Astrocyte (in vitro differentiated cells and primary cell): ENCODE results near the gene ARL15. TPM values are rescaled to one million over a fixed set of nuclear protein-coding genes. Genes with fewer than 3 reads are reported as not detected.

Experiments
- DNase-seq: peaks from one replicate; pipeline ENCODE4 v3.0.0-alpha.2; 2010; ENCODE audit warnings: low read depth
- FAIRE-seq: peaks from 2 replicates; lab custom pipeline; 2011; peaks lifted over from hg19 to GRCh38; lab: Jason Lieb, UNC
- H2AFZ ChIP-seq: 2 replicates; pipeline ENCODE4 v1.6.0; 2012; ENCODE audit warnings: low read depth, low read length, inconsistent platforms
- H3K27ac ChIP-seq: 2 replicates; pipeline ENCODE4 v1.5.1; 2011; ENCODE audit warnings: low read depth, low read length, inconsistent platforms
- H3K27me3 ChIP-seq: 2 replicates; pipeline ENCODE4 v1.6.0; 2011; ENCODE audit warnings: low read length, inconsistent platforms; ENCODE audit not compliant: insufficient read depth
- H3K36me3 ChIP-seq: 2 replicates; pipeline ENCODE4 v1.5.1; 2011; ENCODE audit warnings: low read length, inconsistent platforms; ENCODE audit not compliant: insufficient read depth
- H3K4me1 ChIP-seq: 2 replicates; pipeline ENCODE4 v1.5.1; 2011; ENCODE audit warnings: low read length, inconsistent platforms; ENCODE audit not compliant: insufficient read depth
- H3K4me2 ChIP-seq: 2 replicates; pipeline ENCODE4 v1.6.0; 2012; ENCODE audit warnings: low read length, inconsistent platforms
- H3K4me3 ChIP-seq: 2 replicates; pipeline ENCODE4 v1.5.1; 2011; ENCODE audit warnings: low read depth, mild to moderate bottlenecking, low read length, inconsistent platforms; ENCODE audit not compliant: insufficient read depth
- H3K79me2 ChIP-seq: 2 replicates; pipeline ENCODE4 v1.6.0; 2012; ENCODE audit warnings: mild to moderate bottlenecking, low read length, inconsistent platforms; ENCODE audit not compliant: insufficient read depth
- H3K9ac ChIP-seq: 2 replicates; pipeline ENCODE4 v1.6.0; 2012; ENCODE audit warnings: mild to moderate bottlenecking, low read length, inconsistent platforms
- H3K9me3 ChIP-seq: 2 replicates; pipeline ENCODE4 v1.5.1; 2012; ENCODE audit warnings: low read depth, mild to moderate bottlenecking, low read length, inconsistent platforms; ENCODE audit not compliant: insufficient read depth
- H4K20me1 ChIP-seq: 2 replicates; pipeline ENCODE4 v1.6.0; 2012; ENCODE audit warnings: low read length, inconsistent platforms; ENCODE audit not compliant: insufficient read depth
- H3K27ac Mint-ChIP-seq: one replicate; pipeline ENCODE4 v1.8.0; 2021; ENCODE audit warnings: mild to moderate bottlenecking, mixed read lengths; ENCODE audit not compliant: unreplicated experiment
- H3K27me3 Mint-ChIP-seq: one replicate; pipeline ENCODE4 v1.8.0; 2021; ENCODE audit warnings: low read depth, mixed read lengths; ENCODE audit not compliant: unreplicated experiment
- H3K36me3 Mint-ChIP-seq: one replicate; pipeline ENCODE4 v1.8.0; 2021; ENCODE audit warnings: low read depth, mixed read lengths; ENCODE audit not compliant: unreplicated experiment
- H3K4me1 Mint-ChIP-seq: one replicate; pipeline ENCODE4 v1.8.0; 2021; ENCODE audit warnings: low read depth, mixed read lengths; ENCODE audit not compliant: unreplicated experiment
- H3K4me3 Mint-ChIP-seq: one replicate; pipeline ENCODE4 v1.8.0; 2021; ENCODE audit warnings: mild to moderate bottlenecking, moderate library complexity, mixed read lengths; ENCODE audit not compliant: unreplicated experiment
- H3K9me3 Mint-ChIP-seq: one replicate; pipeline ENCODE4 v1.8.0; 2021; ENCODE audit warnings: mild to moderate bottlenecking, mixed read lengths; ENCODE audit not compliant: unreplicated experiment
- EZH2 ChIP-seq: IDR thresholded peaks from 2 replicates; pipeline ENCODE4 v1.6.1; 2012; ENCODE audit warnings: mild to moderate bottlenecking, low read length, inconsistent platforms; ENCODE audit not compliant: insufficient read depth
- total RNA-seq: library from RNA; stranded (reverse); gene quantifications from 2 replicates; pipeline ENCODE4 v1.2.1, GENCODE V29; 2021
- TF ChIP-seq, protein P1 (sequence below): IDR thresholded peaks from 2 replicates; pipeline ENCODE4 v1.5.1; 2011; ENCODE audit warnings: low read depth, mild to moderate bottlenecking, inconsistent platforms, low read length, moderate library complexity; ENCODE audit not compliant: insufficient read depth

The ARL15 gene
- total RNA-seq, 1 donor from 2014 or later, result 29.1 TPM

DNA sequence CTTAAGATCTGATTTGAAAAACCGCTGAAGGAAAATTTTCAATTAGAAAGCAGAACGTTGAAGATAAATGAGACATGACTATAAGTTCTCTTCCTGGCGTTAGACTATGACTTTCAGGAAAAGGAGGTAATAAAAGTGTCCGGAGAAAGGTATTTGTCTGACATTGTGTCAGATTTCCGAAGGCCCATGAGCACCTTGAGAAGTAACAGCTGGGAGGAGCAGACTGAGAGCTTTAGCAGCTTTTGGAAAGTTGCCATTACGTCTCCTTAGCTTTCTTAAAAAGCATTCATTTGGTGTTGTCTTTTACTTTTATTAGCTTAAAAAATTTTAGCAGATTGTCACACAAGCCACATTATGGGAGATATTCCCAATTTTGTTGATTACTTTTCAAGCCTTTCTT lies 386.4 kb downstream of the ARL15 start:
- Histone ChIP-seq H3K4me3 (no peak overlapping the region), H3K27me3 (no peaks in the 10 kb centered on the region), H3K9me3 (no peaks in the 10 kb centered on the region), H3K27ac (no peak overlapping the region), H3K9ac (no peak overlapping the region), H3K4me2 (no peak overlapping the region), H3K36me3 (no peaks in the 10 kb centered on the region), H4K20me1 (no peaks in the 10 kb centered on the region), H3K79me2 (no peaks in the 10 kb centered on the region), H3K4me1 (no peaks in the 10 kb centered on the region), H2AFZ (no peak overlapping the region)
- TF ChIP-seq EZH2, result no peak
- TF ChIP-seq, protein P1, sequence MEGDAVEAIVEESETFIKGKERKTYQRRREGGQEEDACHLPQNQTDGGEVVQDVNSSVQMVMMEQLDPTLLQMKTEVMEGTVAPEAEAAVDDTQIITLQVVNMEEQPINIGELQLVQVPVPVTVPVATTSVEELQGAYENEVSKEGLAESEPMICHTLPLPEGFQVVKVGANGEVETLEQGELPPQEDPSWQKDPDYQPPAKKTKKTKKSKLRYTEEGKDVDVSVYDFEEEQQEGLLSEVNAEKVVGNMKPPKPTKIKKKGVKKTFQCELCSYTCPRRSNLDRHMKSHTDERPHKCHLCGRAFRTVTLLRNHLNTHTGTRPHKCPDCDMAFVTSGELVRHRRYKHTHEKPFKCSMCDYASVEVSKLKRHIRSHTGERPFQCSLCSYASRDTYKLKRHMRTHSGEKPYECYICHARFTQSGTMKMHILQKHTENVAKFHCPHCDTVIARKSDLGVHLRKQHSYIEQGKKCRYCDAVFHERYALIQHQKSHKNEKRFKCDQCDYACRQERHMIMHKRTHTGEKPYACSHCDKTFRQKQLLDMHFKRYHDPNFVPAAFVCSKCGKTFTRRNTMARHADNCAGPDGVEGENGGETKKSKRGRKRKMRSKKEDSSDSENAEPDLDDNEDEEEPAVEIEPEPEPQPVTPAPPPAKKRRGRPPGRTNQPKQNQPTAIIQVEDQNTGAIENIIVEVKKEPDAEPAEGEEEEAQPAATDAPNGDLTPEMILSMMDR, result no peak
- H3K36me3 Mint-ChIP-seq, result no peaks in the 10 kb centered on the region
- H3K9me3 Mint-ChIP-seq, result no peaks in the 10 kb centered on the region
- no peak overlapping the region for H3K4me3 Mint-ChIP-seq
- no peak overlapping the region for H3K27ac Mint-ChIP-seq
- FAIRE-seq (no peak), DNase-seq (no peak)
- no peaks in the 10 kb centered on the region for H3K27me3 Mint-ChIP-seq
- H3K4me1 Mint-ChIP-seq, result peaks cover 5% of the 10 kb centered on the region

DNA sequence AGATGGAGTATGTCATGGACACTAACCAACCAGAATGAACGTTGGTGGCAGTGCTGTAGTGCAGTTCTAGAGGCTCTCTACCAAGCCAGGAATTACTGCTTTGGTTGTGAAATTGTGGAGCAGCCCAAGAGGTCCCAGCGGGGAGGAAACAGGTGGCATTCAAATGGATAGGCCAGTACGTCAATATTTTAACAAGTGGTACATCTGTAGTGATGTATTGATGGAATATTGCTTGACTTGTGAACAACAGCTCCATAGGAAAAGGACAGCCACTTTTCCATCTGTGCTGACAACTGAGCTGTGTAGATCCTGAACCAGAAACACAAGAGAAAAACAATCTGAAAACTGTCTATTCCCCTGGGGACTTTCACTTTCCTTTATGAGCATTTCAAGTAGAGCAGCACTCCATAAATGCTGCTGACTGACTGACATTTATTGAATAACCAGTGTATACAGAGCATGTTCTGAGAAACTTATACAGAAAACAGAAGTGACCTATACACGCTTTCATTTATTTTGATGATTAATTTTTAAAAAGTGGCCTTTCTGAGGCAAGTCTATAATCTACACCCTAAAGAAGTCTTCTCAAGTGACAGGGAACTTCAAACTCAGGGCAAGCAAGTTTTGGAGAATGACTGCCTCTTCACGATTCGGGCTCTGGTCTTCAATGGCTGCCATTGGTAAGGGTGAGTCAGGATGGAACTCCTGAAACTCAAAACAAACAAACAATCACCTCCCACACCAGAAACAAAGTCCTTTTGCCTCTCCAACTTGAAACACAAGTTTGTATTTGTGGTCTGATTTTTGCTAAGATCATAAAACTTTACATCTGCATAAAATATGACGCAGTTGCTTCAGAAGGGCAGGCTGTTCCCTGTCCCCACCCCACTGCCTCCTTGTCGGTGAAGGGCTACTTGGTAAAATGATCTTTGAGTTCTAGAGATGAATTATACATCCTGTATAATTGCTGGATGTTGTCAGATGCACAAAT lies 387.6 kb downstream of the ARL15 start:
- Histone ChIP-seq H3K36me3 (no peaks in the 10 kb centered on the region), H3K4me3 (no peak overlapping the region), H3K4me1 (no peaks in the 10 kb centered on the region), H3K9me3 (no peaks in the 10 kb centered on the region), H4K20me1 (no peaks in the 10 kb centered on the region), H3K4me2 (no peak overlapping the region), H2AFZ (no peak overlapping the region), H3K9ac (no peak overlapping the region), H3K27ac (no peak overlapping the region), H3K27me3 (no peaks in the 10 kb centered on the region), H3K79me2 (no peaks in the 10 kb centered on the region)
- no peak overlapping the region for H3K4me3 Mint-ChIP-seq
- no peaks in the 10 kb centered on the region for H3K27me3 Mint-ChIP-seq
- no peak overlapping the region for H3K27ac Mint-ChIP-seq
- H3K9me3 Mint-ChIP-seq, result no peaks in the 10 kb centered on the region
- no peak for DNase-seq
- no peak for FAIRE-seq
- peaks cover 5% of the 10 kb centered on the region for H3K4me1 Mint-ChIP-seq
- no peaks in the 10 kb centered on the region for H3K36me3 Mint-ChIP-seq
- TF ChIP-seq, protein P1, result no peak
- TF ChIP-seq EZH2, result no peak

DNA sequence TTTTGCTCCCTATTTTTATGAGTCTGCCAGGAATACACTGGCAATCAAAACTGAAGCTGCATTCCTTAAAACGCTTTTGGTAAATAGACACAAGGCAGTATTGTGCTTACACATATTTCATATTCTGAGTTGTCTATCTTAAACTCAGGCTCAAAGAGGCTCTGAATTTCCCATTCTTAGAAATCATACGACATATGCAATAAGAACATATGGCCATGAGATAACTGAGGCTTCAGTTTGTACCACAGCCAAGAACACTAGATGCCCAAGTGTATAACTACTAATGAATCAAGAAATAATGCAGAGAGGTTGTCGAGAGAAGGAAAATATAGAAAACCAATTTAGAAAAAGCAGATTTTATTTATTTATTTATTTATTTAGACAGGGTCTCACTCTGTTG lies 392.5 kb downstream of the ARL15 start:
- FAIRE-seq (no peak), DNase-seq (no peak)
- no peaks in the 10 kb centered on the region for H4K20me1 ChIP-seq
- no peak overlapping the region for H3K9ac ChIP-seq
- Mint-ChIP-seq H3K4me3 (no peak overlapping the region), H3K36me3 (no peaks in the 10 kb centered on the region), H3K27ac (no peak overlapping the region), H3K4me1 (peaks cover 8% of the 10 kb centered on the region), H3K27me3 (no peaks in the 10 kb centered on the region), H3K9me3 (no peaks in the 10 kb centered on the region)
- H2AFZ ChIP-seq, result no peak overlapping the region
- no peaks in the 10 kb centered on the region for H3K9me3 ChIP-seq
- H3K4me1 ChIP-seq, result peaks cover 10% of the 10 kb centered on the region
- no peaks in the 10 kb centered on the region for H3K79me2 ChIP-seq
- no peaks in the 10 kb centered on the region for H3K36me3 ChIP-seq
- H3K27ac ChIP-seq, result no peak overlapping the region
- no peaks in the 10 kb centered on the region for H3K27me3 ChIP-seq
- H3K4me3 ChIP-seq, result no peak overlapping the region
- TF ChIP-seq, protein P1, result no peak
- TF ChIP-seq EZH2, result no peak
- no peak overlapping the region for H3K4me2 ChIP-seq
